ENCODE results near the gene PID1. TPM values are rescaled to one million over a fixed set of nuclear protein-coding genes. Genes with fewer than 3 reads are reported as not detected.

Gene PID1
- total RNA-seq, 2 donors from 2014 or later, result 0.55 to 1.6 TPM

- H3K27ac ChIP-seq (ENCODE audit: low read depth, low read length), result no peak overlapping the region
- WGBS, 2 experiments (ENCODE audit: insufficient coverage in 1 of 2, insufficient read length in 1 of 2), result 86 to 88% methylated on average over 1 to 2 of the region's 5 CpGs
- H3K36me3 Mint-ChIP-seq (ENCODE audit: low read depth), result no peaks in the 10 kb centered on the region
- no peak overlapping the region for H3K4me3 Mint-ChIP-seq
- H3K4me1 Mint-ChIP-seq, result no peaks in the 10 kb centered on the region
- no peaks in the 10 kb centered on the region for H3K9me3 ChIP-seq (ENCODE audit: control insufficient read depth, low read length)
- H3K27me3 Mint-ChIP-seq (ENCODE audit: insufficient read depth), result no peaks in the 10 kb centered on the region
- H3K9me3 Mint-ChIP-seq, result peaks cover 2% of the 10 kb centered on the region
- no peaks in the 10 kb centered on the region for H3K4me1 ChIP-seq (ENCODE audit: control insufficient read depth, insufficient read depth, low read length)
- H3K27me3 ChIP-seq (ENCODE audit: control insufficient read depth, insufficient read depth, low read length, poor library complexity, severe bottlenecking), result no peaks in the 10 kb centered on the region
- H3K27ac Mint-ChIP-seq, result no peak overlapping the region
- TF ChIP-seq CTCF (conservative IDR thresholded peaks at IDR 0.05), result no peak
- DNase-seq, result no peak
- no peaks in the 10 kb centered on the region for H3K36me3 ChIP-seq (ENCODE audit: control insufficient read depth, insufficient read depth, low read length)
- H3K9ac ChIP-seq (ENCODE audit: extremely low read depth, low read length, poor library complexity, severe bottlenecking), result no peak overlapping the region
- no peak overlapping the region for H3K4me3 ChIP-seq (ENCODE audit: low read length)
Measured at GRCh38 chr2:229022071-229022470, 249.0 kb downstream of the PID1 start.

- H3K27me3 ChIP-seq (ENCODE audit: control insufficient read depth, insufficient read depth, low read length, poor library complexity, severe bottlenecking), result no peaks in the 10 kb centered on the region
- H3K9ac ChIP-seq (ENCODE audit: extremely low read depth, low read length, poor library complexity, severe bottlenecking), result no peak overlapping the region
- no peak overlapping the region for H3K4me3 Mint-ChIP-seq
- no peaks in the 10 kb centered on the region for H3K27me3 Mint-ChIP-seq (ENCODE audit: insufficient read depth)
- no peak overlapping the region for H3K27ac ChIP-seq (ENCODE audit: low read depth, low read length)
- 79 to 86% methylated on average over 1 of the region's 1 CpG for WGBS, 2 experiments (ENCODE audit: insufficient coverage in 1 of 2, insufficient read length in 1 of 2)
- DNase-seq, result no peak
- no peaks in the 10 kb centered on the region for H3K9me3 ChIP-seq (ENCODE audit: control insufficient read depth, low read length)
- no peaks in the 10 kb centered on the region for H3K4me1 ChIP-seq (ENCODE audit: control insufficient read depth, insufficient read depth, low read length)
- no peaks in the 10 kb centered on the region for H3K4me1 Mint-ChIP-seq
- no peaks in the 10 kb centered on the region for H3K36me3 Mint-ChIP-seq (ENCODE audit: low read depth)
- no peak for TF ChIP-seq CTCF (conservative IDR thresholded peaks at IDR 0.05)
- no peaks in the 10 kb centered on the region for H3K36me3 ChIP-seq (ENCODE audit: control insufficient read depth, insufficient read depth, low read length)
- no peak overlapping the region for H3K4me3 ChIP-seq (ENCODE audit: low read length)
- H3K9me3 Mint-ChIP-seq, result no peaks in the 10 kb centered on the region
- H3K27ac Mint-ChIP-seq, result no peak overlapping the region
Measured at GRCh38 chr2:229009816-229010215, 261.3 kb downstream of the PID1 start.

- Histone ChIP-seq H3K4me3 (ENCODE audit: low read length) (no peak overlapping the region), H3K4me1 (ENCODE audit: control insufficient read depth, insufficient read depth, low read length) (no peaks in the 10 kb centered on the region), H3K27ac (ENCODE audit: low read depth, low read length) (no peak overlapping the region), H3K27me3 (ENCODE audit: control insufficient read depth, insufficient read depth, low read length, poor library complexity, severe bottlenecking) (no peaks in the 10 kb centered on the region), H3K9me3 (ENCODE audit: control insufficient read depth, low read length) (peaks cover 24% of the 10 kb centered on the region), H3K9ac (ENCODE audit: extremely low read depth, low read length, poor library complexity, severe bottlenecking) (no peak overlapping the region), H3K36me3 (ENCODE audit: control insufficient read depth, insufficient read depth, low read length) (no peaks in the 10 kb centered on the region)
- Mint-ChIP-seq H3K9me3 (peaks cover 34% of the 10 kb centered on the region), H3K27ac (no peak overlapping the region), H3K4me1 (no peaks in the 10 kb centered on the region), H3K4me3 (no peak overlapping the region), H3K27me3 (ENCODE audit: insufficient read depth) (no peaks in the 10 kb centered on the region), H3K36me3 (ENCODE audit: low read depth) (peaks cover 2% of the 10 kb centered on the region)
- DNase-seq, result no peak
- TF ChIP-seq CTCF (conservative IDR thresholded peaks at IDR 0.05), result no peak
- 63 to 75% methylated on average over 2 of the region's 2 CpGs for WGBS, 2 experiments (ENCODE audit: insufficient coverage in 1 of 2, insufficient read length in 1 of 2)
Measured at GRCh38 chr2:229003256-229003655, 267.8 kb downstream of the PID1 start.

All from endodermal cell (in vitro differentiated cells).